Uterus (tissue), 2 donors: Measurements from ENCODE around the gene SNRNP70.

Experiments
- POLR2A ChIP-seq, 2 donors: fragments of 450-650 bp; IDR thresholded peaks; one replicate each; pipeline ENCODE4 v1.6.1; 2016; ENCODE audit warnings: antibody characterized with exemption in 2 of 2, mild to moderate bottlenecking in 1 of 2, moderate library complexity in 1 of 2
- TF ChIP-seq, protein P1 (sequence below), 4 experiments: fragments of 200-600 bp in 2 of 4; fragments of 450-650 bp in 2 of 4; sonication (generic) in 2 of 4; IDR thresholded peaks; one replicate each; pipeline ENCODE4 v1.5.1; 2016 to 2019; ENCODE audit warnings: antibody characterized with exemption in 4 of 4, mild to moderate bottlenecking in 2 of 4, moderate library complexity in 1 of 4

DNA sequence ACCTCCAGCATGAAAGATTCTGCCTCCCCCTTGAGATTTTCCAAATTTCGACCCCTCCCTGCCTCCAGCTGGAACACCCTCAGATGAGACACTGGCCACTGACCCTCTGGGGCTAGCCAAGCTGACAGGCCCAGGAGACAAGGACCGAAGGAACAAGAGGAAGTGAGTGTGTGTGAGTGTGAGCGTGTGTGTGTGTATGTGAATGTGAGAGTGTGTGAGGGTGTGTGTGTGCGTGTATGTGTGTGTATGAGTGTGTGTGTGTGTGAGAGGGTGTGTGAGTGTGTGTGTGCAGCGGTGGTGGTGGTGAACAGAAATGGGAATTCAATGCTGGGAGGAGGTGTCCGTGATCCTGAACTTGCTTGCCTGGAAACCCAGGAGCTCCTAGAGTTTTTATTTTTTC is 56.1 kb downstream of the SNRNP70 start:
- TF ChIP-seq, protein P1, sequence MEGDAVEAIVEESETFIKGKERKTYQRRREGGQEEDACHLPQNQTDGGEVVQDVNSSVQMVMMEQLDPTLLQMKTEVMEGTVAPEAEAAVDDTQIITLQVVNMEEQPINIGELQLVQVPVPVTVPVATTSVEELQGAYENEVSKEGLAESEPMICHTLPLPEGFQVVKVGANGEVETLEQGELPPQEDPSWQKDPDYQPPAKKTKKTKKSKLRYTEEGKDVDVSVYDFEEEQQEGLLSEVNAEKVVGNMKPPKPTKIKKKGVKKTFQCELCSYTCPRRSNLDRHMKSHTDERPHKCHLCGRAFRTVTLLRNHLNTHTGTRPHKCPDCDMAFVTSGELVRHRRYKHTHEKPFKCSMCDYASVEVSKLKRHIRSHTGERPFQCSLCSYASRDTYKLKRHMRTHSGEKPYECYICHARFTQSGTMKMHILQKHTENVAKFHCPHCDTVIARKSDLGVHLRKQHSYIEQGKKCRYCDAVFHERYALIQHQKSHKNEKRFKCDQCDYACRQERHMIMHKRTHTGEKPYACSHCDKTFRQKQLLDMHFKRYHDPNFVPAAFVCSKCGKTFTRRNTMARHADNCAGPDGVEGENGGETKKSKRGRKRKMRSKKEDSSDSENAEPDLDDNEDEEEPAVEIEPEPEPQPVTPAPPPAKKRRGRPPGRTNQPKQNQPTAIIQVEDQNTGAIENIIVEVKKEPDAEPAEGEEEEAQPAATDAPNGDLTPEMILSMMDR (IDR thresholded peaks at IDR 0.05), result no peak
- TF ChIP-seq POLR2A (IDR thresholded peaks at IDR 0.05), result no peak
